Caco-2 (cell line): ENCODE results near the gene C11orf65. TPM values are rescaled to one million over a fixed set of nuclear protein-coding genes. Genes with fewer than 3 reads are reported as not detected.
A peak's percentile ranks its signal among the peaks of the same experiment; 100 is the strongest.
"Not testable (repeated sequence)": the region's sequence is repeated elsewhere in the genome, so short reads cannot be mapped to it uniquely, and the experiment has no call there.

Source experiments
- BruUV-seq: library from RNA; stranded (reverse); fragments of 400-500 nt; replicated peaks from 2 replicates; lab custom pipeline; 2021; lab: Mats Ljungman, UMichigan
- CTCF ChIA-PET: fragments of 300-600 bp; sonication (Branson Sonifier 250); formaldehyde crosslinking; loops from one replicate; lab custom pipeline; 2022; ENCODE audit warnings: antibody characterized with exemption; lab: Charles Lee
- POLR2A ChIA-PET: fragments of 300-600 bp; sonication (Branson Sonifier 250); formaldehyde crosslinking; loops from one replicate; lab custom pipeline; 2022; ENCODE audit warnings: antibody characterized with exemption; lab: Charles Lee
- DNase-seq, 2 experiments: peaks; one replicate each; pipeline versions ENCODE4 v3.0.0 to v3.0.0-alpha.2; 2020 to 2022
- H3K27me3 ChIP-seq: replicated peaks from 2 replicates; pipeline ENCODE4 v1.6.0; 2011; ENCODE audit warnings: low read length; ENCODE audit not compliant: control insufficient read depth, insufficient read depth
- H3K36me3 ChIP-seq: 2 replicates; pipeline ENCODE4 v1.5.1; 2011; ENCODE audit warnings: low read length; ENCODE audit not compliant: control insufficient read depth, insufficient read depth
- H3K4me1 ChIP-seq: fragments of 250-450 bp; sonication (Bioruptor Pico); 2 replicates; pipeline ENCODE4 v1.5.1; 2020; ENCODE audit warnings: mild to moderate bottlenecking
- H3K4me3 ChIP-seq: 2 replicates; pipeline ENCODE4 v1.5.1; 2011; ENCODE audit warnings: low read depth, mild to moderate bottlenecking, control low read depth, low read length
- H3K9me3 ChIP-seq: fragments of 250-450 bp; sonication (Bioruptor Pico); 2 replicates; pipeline ENCODE4 v1.5.1; 2020; ENCODE audit warnings: mild to moderate bottlenecking, moderate library complexity
- H3K27ac Mint-ChIP-seq: one replicate; pipeline ENCODE4 v1.8.0; 2022; ENCODE audit warnings: mixed read lengths; ENCODE audit not compliant: unreplicated experiment
- H3K27me3 Mint-ChIP-seq: one replicate; pipeline ENCODE4 v1.8.0; 2022; ENCODE audit warnings: mixed read lengths; ENCODE audit not compliant: insufficient read depth, unreplicated experiment
- H3K36me3 Mint-ChIP-seq: one replicate; pipeline ENCODE4 v1.8.0; 2022; ENCODE audit warnings: mild to moderate bottlenecking, mixed read lengths; ENCODE audit not compliant: insufficient read depth, unreplicated experiment
- H3K4me1 Mint-ChIP-seq: one replicate; pipeline ENCODE4 v1.8.0; 2022; ENCODE audit warnings: low read depth, mixed read lengths; ENCODE audit not compliant: unreplicated experiment
- H3K4me3 Mint-ChIP-seq: one replicate; pipeline ENCODE4 v1.8.0; 2022; ENCODE audit warnings: mild to moderate bottlenecking, moderate library complexity, mixed read lengths; ENCODE audit not compliant: unreplicated experiment
- H3K9me3 Mint-ChIP-seq: one replicate; pipeline ENCODE4 v1.8.0; 2022; ENCODE audit warnings: mixed read lengths; ENCODE audit not compliant: unreplicated experiment
- intact Hi-C: fragments of 100-400 bp; cut with micrococcal nuclease; formaldehyde crosslinking; loops from one replicate; pipeline ENCODE4 v1.10.0; 2022; ENCODE audit not compliant: unreplicated experiment
- total RNA-seq: library from RNA; stranded (reverse); gene quantifications from 2 replicates; pipeline ENCODE4 v1.2.3, GENCODE V29; 2022
- TF ChIP-seq, protein P1 (sequence below), 2 experiments: fragments of 200-600 bp in 1 of 2; IDR thresholded peaks; 1 replicate in 1 of 2; 2 replicates in 1 of 2; pipeline versions ENCODE4 v1.5.1 to v1.8.0; 2011 to 2022; ENCODE audit warnings: antibody characterized with exemption in 1 of 2, control low read depth in 1 of 2, inconsistent platforms in 1 of 2, low read depth in 1 of 2, low read length in 1 of 2, mild to moderate bottlenecking in 1 of 2, moderate library complexity in 1 of 2; ENCODE audit not compliant: insufficient read depth in 1 of 2, severe bottlenecking in 1 of 2, unreplicated experiment in 1 of 2

The C11orf65 gene
- total RNA-seq, 1 experiment from 2014 or later, result 1.0 TPM

GRCh38 chr11:108431997-108432396, 35.3 kb downstream of the C11orf65 start:
- CTCF ChIA-PET, result no interaction called here
- POLR2A ChIA-PET, result no interaction called here
- no peaks in the 10 kb centered on the region for H3K4me1 ChIP-seq
- TF ChIP-seq, protein P1, sequence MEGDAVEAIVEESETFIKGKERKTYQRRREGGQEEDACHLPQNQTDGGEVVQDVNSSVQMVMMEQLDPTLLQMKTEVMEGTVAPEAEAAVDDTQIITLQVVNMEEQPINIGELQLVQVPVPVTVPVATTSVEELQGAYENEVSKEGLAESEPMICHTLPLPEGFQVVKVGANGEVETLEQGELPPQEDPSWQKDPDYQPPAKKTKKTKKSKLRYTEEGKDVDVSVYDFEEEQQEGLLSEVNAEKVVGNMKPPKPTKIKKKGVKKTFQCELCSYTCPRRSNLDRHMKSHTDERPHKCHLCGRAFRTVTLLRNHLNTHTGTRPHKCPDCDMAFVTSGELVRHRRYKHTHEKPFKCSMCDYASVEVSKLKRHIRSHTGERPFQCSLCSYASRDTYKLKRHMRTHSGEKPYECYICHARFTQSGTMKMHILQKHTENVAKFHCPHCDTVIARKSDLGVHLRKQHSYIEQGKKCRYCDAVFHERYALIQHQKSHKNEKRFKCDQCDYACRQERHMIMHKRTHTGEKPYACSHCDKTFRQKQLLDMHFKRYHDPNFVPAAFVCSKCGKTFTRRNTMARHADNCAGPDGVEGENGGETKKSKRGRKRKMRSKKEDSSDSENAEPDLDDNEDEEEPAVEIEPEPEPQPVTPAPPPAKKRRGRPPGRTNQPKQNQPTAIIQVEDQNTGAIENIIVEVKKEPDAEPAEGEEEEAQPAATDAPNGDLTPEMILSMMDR (IDR thresholded peaks at IDR 0.05; ENCODE audit: insufficient read depth in 1 of 2, low read depth in 1 of 2, low read length in 1 of 2, severe bottlenecking in 1 of 2, unreplicated experiment in 1 of 2), result no peak
- no peak for DNase-seq
- H3K4me3 ChIP-seq, result no peak overlapping the region
- no peaks in the 10 kb centered on the region for H3K36me3 Mint-ChIP-seq
- no peaks in the 10 kb centered on the region for H3K27me3 ChIP-seq
- peaks cover 6% of the 10 kb centered on the region for H3K4me1 Mint-ChIP-seq
- H3K4me3 Mint-ChIP-seq, result no peak overlapping the region
- peaks cover 26% of the 10 kb centered on the region for H3K9me3 Mint-ChIP-seq
- no peak overlapping the region for H3K27ac Mint-ChIP-seq
- H3K36me3 ChIP-seq, result no peaks in the 10 kb centered on the region
- intact Hi-C loops, result no loop called here
- no TSS peak for BruUV-seq
- no peaks in the 10 kb centered on the region for H3K27me3 Mint-ChIP-seq
- H3K9me3 ChIP-seq, result peaks cover 10% of the 10 kb centered on the region

DNA sequence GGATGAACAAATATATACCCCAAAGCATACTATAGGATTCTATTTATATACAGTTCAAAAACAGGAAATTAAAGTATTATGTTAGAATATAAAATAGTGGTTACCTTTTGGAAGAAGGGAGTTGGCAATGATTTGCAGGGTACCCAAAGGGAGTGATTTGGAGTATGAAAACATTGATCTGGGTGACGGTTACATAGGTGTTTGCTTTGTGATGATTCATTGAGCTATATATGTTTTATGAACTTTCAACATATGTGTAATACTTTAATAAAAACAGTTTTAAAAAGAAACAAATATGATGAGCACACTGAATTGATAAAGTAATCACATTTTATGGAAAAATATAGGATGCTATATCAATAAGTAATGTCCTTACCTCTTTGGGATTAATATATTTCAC, 36.0 kb downstream of the C11orf65 start:
- Mint-ChIP-seq H3K36me3 (no peaks in the 10 kb centered on the region), H3K4me3 (no peak overlapping the region), H3K4me1 (peaks cover 6% of the 10 kb centered on the region), H3K27ac (no peak overlapping the region), H3K27me3 (no peaks in the 10 kb centered on the region), H3K9me3 (peaks cover 19% of the 10 kb centered on the region)
- H3K36me3 ChIP-seq, result no peaks in the 10 kb centered on the region
- no peak overlapping the region for H3K4me3 ChIP-seq
- DNase-seq, result no peak
- TF ChIP-seq, protein P1 (IDR thresholded peaks at IDR 0.05; ENCODE audit: insufficient read depth in 1 of 2, low read depth in 1 of 2, low read length in 1 of 2, severe bottlenecking in 1 of 2, unreplicated experiment in 1 of 2), result no peak
- intact Hi-C loops, result no loop called here
- no peaks in the 10 kb centered on the region for H3K27me3 ChIP-seq
- no TSS peak for BruUV-seq
- no peaks in the 10 kb centered on the region for H3K4me1 ChIP-seq
- POLR2A ChIA-PET, result no interaction called here
- CTCF ChIA-PET, result no interaction called here
- peaks cover 7% of the 10 kb centered on the region for H3K9me3 ChIP-seq

- H3K36me3 Mint-ChIP-seq, H3K4me1 Mint-ChIP-seq, H3K4me1 ChIP-seq, H3K27ac Mint-ChIP-seq, POLR2A ChIA-PET, CTCF ChIA-PET, H3K27me3 ChIP-seq, H3K9me3 Mint-ChIP-seq, H3K36me3 ChIP-seq, H3K4me3 Mint-ChIP-seq, H3K4me3 ChIP-seq, H3K27me3 Mint-ChIP-seq, BruUV-seq: not testable (repeated sequence)
- peak; percentile 83 to 84 for DNase-seq
- intact Hi-C loops, result loop anchor here (1.0 to 5.0 kb wide), 8 partner anchors 49 to 300 kb away; partner anchors contain the start of genes ATM, C11orf65, EXPH5 and NPAT
- TF ChIP-seq, protein P1 (IDR thresholded peaks at IDR 0.05; ENCODE audit: insufficient read depth in 1 of 2, low read depth in 1 of 2, low read length in 1 of 2, severe bottlenecking in 1 of 2, unreplicated experiment in 1 of 2), result peak; percentile 81 to 84
- peaks cover 11% of the 10 kb centered on the region for H3K9me3 ChIP-seq
These were observed 49.8 kb downstream of the C11orf65 start for GRCh38 chr11:108417551-108417950.
